Left ventricle myocardium superior (tissue), 1 donor: Measurements from ENCODE around the gene CCNY. TPM values are rescaled to one million over a fixed set of nuclear protein-coding genes. Genes with fewer than 3 reads are reported as not detected.
A peak's percentile ranks its signal among the peaks of the same experiment; 100 is the strongest.

Source experiments
- ATAC-seq: fragments of 200-7000 bp; cut with Tn5 transposase; one replicate; pipeline ENCODE4 v1.9.1; 2020; ENCODE audit warnings: mild to moderate bottlenecking, moderate library complexity
- DNase-seq: peaks from one replicate; pipeline ENCODE4 v3.0.0-alpha.2; 2020
- intact Hi-C: fragments of 100-400 bp; cut with micrococcal nuclease; formaldehyde crosslinking; loops from one replicate; pipeline ENCODE4 v1.11.0; 2022
- total RNA-seq: library from RNA; stranded (reverse); fragmentation: NEBNext Ultra II Directional; extraction: Animal tissue kit (Norgen Biotek cat#: 25700); gene quantifications from one replicate; pipeline ENCODE4 v1.2.1, GENCODE V29; 2021
- donor health status: DM: no; HTN: yes; CAD: no; lungs with severe emphysema.

CCNY gene
- total RNA-seq, 1 donor from 2014 or later: 94.4 TPM

- intact Hi-C loops: no loop called here
- DNase-seq (no peak), ATAC-seq (no peak)
Observed at GRCh38 chr10:35555962-35556930, 219.9 kb downstream of the CCNY start.

GRCh38 chr10:35558276-35558675 lies 222.0 kb downstream of the CCNY start:
- ATAC-seq (no peak), DNase-seq (no peak)
- intact Hi-C loops: no loop called here

- ATAC-seq: no peak
- intact Hi-C loops: no loop called here
Observed at GRCh38 chr10:35559416-35559815, 223.1 kb downstream of the CCNY start.

DNA sequence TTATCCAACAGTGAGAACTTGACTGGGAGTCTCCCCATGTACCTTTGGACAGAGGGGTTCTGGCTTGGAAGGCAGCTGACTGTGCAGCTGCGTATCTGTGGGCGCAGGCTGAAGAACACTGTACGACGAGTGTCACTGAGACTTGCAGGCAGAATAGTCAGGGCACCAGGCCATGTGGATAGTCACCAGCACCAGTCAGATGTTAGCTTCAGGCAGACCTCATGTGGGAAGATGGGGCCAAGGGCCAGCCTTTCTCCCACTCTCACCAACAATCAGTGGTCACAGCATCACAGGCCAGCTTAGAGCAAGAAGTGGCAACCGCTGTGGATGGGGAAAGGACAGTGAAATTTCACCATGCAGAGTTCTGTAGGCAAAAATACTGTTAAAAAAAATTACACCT lies 225.4 kb downstream of the CCNY start:
- DNase-seq: peak; percentile 71
- peak; percentile 76 for ATAC-seq
- intact Hi-C loops: loop anchor here (5.0 kb wide), 1 partner anchor 224 kb away; the partner anchor contains the start of gene CCNY

More at GRCh38 chr10:35559416-35559815, 223.1 kb downstream of the CCNY start:
- no peak for DNase-seq

- intact Hi-C loops: loop anchor here (5.0 kb wide), 1 partner anchor 225 kb away; the partner anchor contains the start of gene CCNY
- ATAC-seq (no peak), DNase-seq (no peak)
Observed at GRCh38 chr10:35562427-35562826, 226.1 kb downstream of the CCNY start.

DNA sequence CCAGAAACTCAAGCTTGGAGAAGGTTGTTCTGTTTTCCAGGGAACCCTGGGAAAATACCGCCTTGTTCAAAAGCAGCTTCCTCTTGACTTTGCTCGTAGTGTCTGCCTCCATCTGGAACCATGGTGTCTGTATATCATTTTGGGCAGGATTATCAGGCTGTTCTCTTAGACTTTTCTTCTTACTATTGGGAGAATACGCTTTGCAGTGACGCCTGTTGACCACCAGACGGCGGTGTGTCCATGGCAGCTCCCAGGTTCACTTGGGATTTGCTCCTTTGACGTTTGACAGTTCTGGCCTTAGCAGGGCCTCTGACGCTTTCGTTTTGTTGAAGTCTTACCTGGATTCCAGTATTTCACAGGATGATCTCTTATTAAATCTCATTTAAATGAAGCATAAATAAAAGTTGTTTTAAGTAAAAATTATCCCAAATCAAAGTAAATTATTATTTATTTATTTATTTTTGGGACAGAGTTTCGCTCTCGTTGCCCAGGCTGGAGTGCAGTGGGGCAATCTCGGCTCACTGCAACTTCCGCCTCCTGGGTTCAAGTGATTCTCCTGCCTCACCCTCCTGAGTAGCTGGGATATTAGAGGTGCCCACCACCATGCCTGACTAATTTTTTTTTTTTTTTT lies 227.1 kb downstream of the CCNY start:
- intact Hi-C loops: loop anchor here (5.0 kb wide), 1 partner anchor 226 kb away; the partner anchor contains the start of gene CCNY
- DNase-seq (peak; percentile 58), ATAC-seq (peak; percentile 29)

DNA sequence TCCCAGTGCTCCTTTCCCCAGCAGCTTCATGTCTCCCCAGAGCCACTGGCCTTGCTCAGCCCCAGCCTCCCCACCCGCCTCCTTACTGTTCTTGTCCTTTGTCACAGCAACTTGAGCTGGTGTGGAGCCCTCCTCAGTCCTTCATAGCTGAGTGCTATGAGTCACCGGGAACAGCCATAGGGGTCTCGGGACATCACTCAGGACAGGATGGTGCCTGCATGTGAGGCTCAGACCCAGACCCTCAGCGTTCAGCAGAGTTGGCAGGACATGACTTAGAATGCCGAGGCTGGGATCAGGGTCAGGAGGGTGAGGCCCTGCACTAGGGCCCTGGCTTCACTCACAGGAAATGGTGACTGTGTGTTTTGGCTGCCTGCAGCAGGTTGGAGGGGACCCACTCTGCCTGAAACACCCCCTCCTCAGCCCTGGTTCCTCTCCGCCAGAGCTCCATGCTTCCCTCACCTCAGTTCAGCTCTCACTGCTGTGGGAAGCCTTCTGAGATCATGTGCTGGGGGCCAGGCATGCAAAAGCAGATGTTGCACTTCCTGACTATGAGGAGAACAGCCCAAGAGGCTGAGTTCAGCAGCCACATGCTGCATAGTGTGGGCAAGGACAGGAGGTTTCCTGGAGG lies 228.1 kb downstream of the CCNY start:
- ATAC-seq (peak; percentile 48), DNase-seq (no peak)
- intact Hi-C loops: loop anchor here (5.0 kb wide), 1 partner anchor 227 kb away; the partner anchor contains the start of gene CCNY

DNA sequence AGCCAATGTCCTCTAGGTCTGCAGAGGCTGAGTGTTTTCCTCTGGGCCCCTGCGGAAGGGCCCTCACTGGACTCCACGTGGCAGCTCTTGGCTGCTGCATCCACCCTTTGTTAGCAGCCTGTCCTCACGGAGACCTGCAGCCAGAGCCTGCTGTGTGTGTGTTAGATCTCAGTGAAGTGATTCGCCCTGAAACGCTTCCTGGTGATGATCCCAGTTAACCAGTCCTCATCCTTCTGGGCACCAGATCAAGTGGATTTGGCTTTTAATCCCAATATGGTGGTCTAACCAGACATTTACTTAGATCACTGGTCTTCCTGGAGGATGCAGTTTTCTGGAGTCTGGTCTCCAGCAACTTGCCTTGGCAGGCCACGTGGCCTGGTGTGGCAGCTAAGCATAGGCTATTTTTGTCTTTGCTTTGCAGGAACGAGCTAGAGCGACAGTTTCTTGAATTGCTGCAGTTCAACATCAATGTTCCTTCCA lies 229.3 kb downstream of the CCNY start:
- peak; percentile 67 for ATAC-seq
- intact Hi-C loops: no loop called here
- peak; percentile 51 for DNase-seq

DNA sequence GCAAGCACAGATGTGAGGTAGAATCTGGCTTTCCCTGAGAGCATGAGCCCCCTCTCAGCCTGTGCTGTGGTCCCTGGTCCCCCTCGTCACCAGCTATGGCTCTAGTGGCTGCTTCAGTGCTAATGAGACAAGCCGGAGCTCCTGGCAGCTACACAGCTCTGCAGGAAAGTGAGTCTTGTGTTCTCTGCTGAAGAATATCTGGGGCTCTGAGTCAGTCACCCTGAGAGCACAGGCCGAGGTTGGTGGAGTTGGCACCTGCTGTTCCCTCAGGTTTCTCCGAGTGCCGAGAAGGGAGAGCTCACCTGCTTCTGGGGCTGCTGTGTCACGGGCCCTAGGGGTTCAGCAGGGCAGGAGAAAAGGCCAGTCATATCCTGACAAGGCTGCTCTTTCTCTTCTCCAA lies 231.6 kb downstream of the CCNY start:
- ATAC-seq (no peak), DNase-seq (no peak)
- intact Hi-C loops: no loop called here

GRCh38 chr10:35568483-35569015 lies 232.2 kb downstream of the CCNY start:
- intact Hi-C loops: no loop called here
- DNase-seq: no peak

DNA sequence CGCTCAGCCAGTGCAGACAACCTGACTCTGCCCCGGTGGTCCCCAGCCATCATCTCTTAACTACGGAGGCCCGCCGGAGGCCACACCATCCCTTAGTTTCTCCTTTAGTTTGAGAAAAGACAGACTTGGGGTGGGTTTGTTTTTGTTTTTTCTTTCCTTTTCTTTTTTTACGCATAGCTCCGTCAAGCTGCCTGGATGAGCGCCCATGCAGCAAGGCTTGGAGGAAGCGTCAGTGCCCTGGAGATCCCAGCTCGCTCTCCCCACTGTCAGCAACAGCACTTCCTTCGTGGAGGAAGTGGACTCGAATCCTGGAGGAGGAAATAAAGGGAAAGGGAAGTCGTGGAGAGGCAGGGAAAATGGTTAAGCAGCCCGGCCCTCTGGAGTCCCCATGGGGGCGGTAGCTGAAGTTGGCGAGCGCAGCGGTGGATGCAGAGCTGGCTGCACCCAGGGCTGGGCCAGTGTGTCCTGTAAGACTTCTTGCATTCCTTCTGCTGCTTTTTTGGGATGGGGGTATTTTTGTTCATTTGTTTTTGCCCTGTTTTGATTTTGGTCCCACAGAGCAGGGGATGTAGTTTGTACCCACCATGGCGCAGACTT lies 232.9 kb downstream of the CCNY start:
- intact Hi-C loops: no loop called here
- DNase-seq (no peak), ATAC-seq (no peak)

More at GRCh38 chr10:35568483-35569015, 232.2 kb downstream of the CCNY start:
- ATAC-seq: no peak

- intact Hi-C loops: no loop called here
Observed at GRCh38 chr10:35569836-35570235, 233.5 kb downstream of the CCNY start.

GRCh38 chr10:35570397-35570796 lies 234.1 kb downstream of the CCNY start:
- ATAC-seq (no peak), DNase-seq (no peak)
- intact Hi-C loops: no loop called here

More at GRCh38 chr10:35569836-35570235, 233.5 kb downstream of the CCNY start:
- ATAC-seq (no peak), DNase-seq (no peak)

GRCh38 chr10:35572583-35572982 lies 236.3 kb downstream of the CCNY start:
- intact Hi-C loops: no loop called here
- no peak for DNase-seq

GRCh38 chr10:35573796-35574195 lies 237.5 kb downstream of the CCNY start:
- intact Hi-C loops: no loop called here
- ATAC-seq (no peak), DNase-seq (no peak)

More at GRCh38 chr10:35572583-35572982, 236.3 kb downstream of the CCNY start:
- ATAC-seq: no peak

DNA sequence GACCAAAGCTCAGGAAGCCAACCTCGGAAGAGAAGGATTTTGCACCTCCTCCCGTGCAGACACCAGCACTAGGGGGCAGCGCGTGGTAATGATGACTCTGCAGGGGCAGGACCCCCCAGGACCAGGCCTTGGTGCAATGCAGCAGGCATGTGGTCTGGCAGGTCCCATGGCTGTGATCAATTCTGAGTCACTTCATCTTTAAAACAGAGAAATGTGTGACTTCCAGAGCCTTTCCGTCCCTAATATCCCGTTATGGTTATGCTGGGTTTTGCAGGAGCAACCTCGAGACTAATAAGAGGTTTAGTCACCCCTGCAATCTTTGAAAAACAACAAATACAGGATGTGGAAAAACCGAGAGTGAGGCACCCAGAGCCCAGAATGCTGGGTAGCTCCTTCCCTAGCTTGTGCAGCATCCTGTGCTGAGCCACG lies 238.6 kb downstream of the CCNY start:
- DNase-seq: no peak
- intact Hi-C loops: no loop called here
- no peak for ATAC-seq

DNA sequence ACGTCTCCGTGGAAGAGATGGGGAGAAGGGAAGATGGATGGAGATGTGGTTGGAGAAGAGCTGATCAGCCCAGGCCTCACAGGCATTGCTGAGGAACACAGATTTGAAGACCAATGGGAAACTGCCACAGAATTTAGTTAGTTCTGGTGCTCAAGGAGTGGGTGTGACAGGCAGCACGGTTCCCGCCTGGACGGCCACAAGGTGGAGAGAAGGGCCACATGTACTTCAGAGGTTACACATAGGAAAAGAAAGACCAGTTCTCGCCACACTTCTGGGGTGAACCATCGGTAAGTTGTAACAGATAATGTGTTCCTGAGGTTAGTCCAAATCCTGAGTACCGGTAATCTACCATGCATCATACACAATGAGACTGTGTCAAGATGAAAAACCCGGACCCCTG lies 239.3 kb downstream of the CCNY start:
- no peak for DNase-seq
- intact Hi-C loops: no loop called here

GRCh38 chr10:35576730-35577129 lies 240.4 kb downstream of the CCNY start:
- intact Hi-C loops: no loop called here
- ATAC-seq (no peak), DNase-seq (no peak)

More for the DNA sequence above, 239.3 kb downstream of the CCNY start:
- no peak for ATAC-seq
